H9 (cell line): ENCODE results near the gene ZFP69. TPM values are rescaled to one million over a fixed set of nuclear protein-coding genes. Genes with fewer than 3 reads are reported as not detected.
A peak's percentile ranks its signal among the peaks of the same experiment; 100 is the strongest.

Source experiments
- DNase-seq: peaks from one replicate; pipeline ENCODE4 v3.0.0-alpha.2; 2017
- H2AFZ ChIP-seq: one replicate; pipeline ENCODE4 v1.6.1; 2013; ENCODE audit warnings: mild to moderate bottlenecking, low read length, control low read depth, moderate library complexity
- H2AK5ac ChIP-seq: 2 replicates; pipeline ENCODE4 v1.6.1; 2013; ENCODE audit warnings: low read length, control low read depth, mixed read lengths; ENCODE audit not compliant: insufficient read length
- H2BK120ac ChIP-seq: one replicate; pipeline ENCODE4 v1.6.1; 2013; ENCODE audit warnings: low read depth, mild to moderate bottlenecking, low read length, control low read depth, inconsistent platforms; ENCODE audit not compliant: poor library complexity, severe bottlenecking
- H2BK12ac ChIP-seq: 2 replicates; pipeline ENCODE4 v1.6.1; 2013; ENCODE audit warnings: low read length, control low read depth, mixed read lengths, low read depth; ENCODE audit not compliant: insufficient read length
- H2BK15ac ChIP-seq: 2 replicates; pipeline ENCODE4 v1.6.1; 2013; ENCODE audit warnings: low read depth, low read length, control low read depth
- H2BK20ac ChIP-seq: one replicate; pipeline ENCODE4 v1.6.1; 2013; ENCODE audit warnings: low read depth, mild to moderate bottlenecking, low read length, control low read depth, inconsistent platforms; ENCODE audit not compliant: poor library complexity, severe bottlenecking
- H2BK5ac ChIP-seq: 2 replicates; pipeline ENCODE4 v1.6.1; 2013; ENCODE audit warnings: low read length, control low read depth, mixed read lengths; ENCODE audit not compliant: insufficient read length
- H3K14ac ChIP-seq: 2 replicates; pipeline ENCODE4 v1.6.1; 2013; ENCODE audit warnings: low read length, control low read depth; ENCODE audit not compliant: insufficient read depth
- H3K18ac ChIP-seq: 2 replicates; pipeline ENCODE4 v1.6.1; 2013; ENCODE audit warnings: low read depth, mild to moderate bottlenecking, mixed read lengths, low read length, control low read depth; ENCODE audit not compliant: insufficient read length
- H3K23ac ChIP-seq: 2 replicates; pipeline ENCODE4 v1.6.1; 2013; ENCODE audit warnings: low read length, control low read depth, mixed read lengths, low read depth; ENCODE audit not compliant: insufficient read length
- H3K23me2 ChIP-seq: 2 replicates; pipeline ENCODE4 v1.6.1; 2013; ENCODE audit warnings: low read depth, mild to moderate bottlenecking, mixed read lengths, low read length, control low read depth; ENCODE audit not compliant: insufficient read length, poor library complexity, severe bottlenecking
- H3K27ac ChIP-seq: 2 replicates; pipeline ENCODE4 v1.5.1; 2013; ENCODE audit warnings: low read length, control low read depth, mixed read lengths, low read depth; ENCODE audit not compliant: insufficient read length
- H3K27me3 ChIP-seq: 2 replicates; pipeline ENCODE4 v1.6.1; 2013; ENCODE audit warnings: low read length, control low read depth, inconsistent platforms; ENCODE audit not compliant: insufficient read depth
- H3K4ac ChIP-seq: 2 replicates; pipeline ENCODE4 v1.6.1; 2013; ENCODE audit warnings: low read depth, mild to moderate bottlenecking, control low read depth, inconsistent platforms, low read length, moderate library complexity
- H3K4me1 ChIP-seq: 2 replicates; pipeline ENCODE4 v1.6.1; 2013; ENCODE audit warnings: low read length, control low read depth, inconsistent platforms; ENCODE audit not compliant: insufficient read depth
- H3K4me2 ChIP-seq: 2 replicates; pipeline ENCODE4 v1.6.1; 2013; ENCODE audit warnings: low read length, control low read depth, mixed read lengths; ENCODE audit not compliant: insufficient read length, insufficient read depth
- H3K56ac ChIP-seq: 2 replicates; pipeline ENCODE4 v1.6.1; 2013; ENCODE audit warnings: low read depth, mild to moderate bottlenecking, mixed read lengths, low read length, control low read depth; ENCODE audit not compliant: insufficient read length
- H3K79me1 ChIP-seq: 2 replicates; pipeline ENCODE4 v1.6.1; 2013; ENCODE audit warnings: low read depth, mild to moderate bottlenecking, moderate library complexity, low read length, control low read depth, inconsistent platforms; ENCODE audit not compliant: insufficient read depth, poor library complexity, severe bottlenecking
- H3K79me2 ChIP-seq: 2 replicates; pipeline ENCODE4 v1.6.1; 2013; ENCODE audit warnings: low read length, control low read depth, inconsistent platforms; ENCODE audit not compliant: insufficient read depth
- H3K9ac ChIP-seq: 2 replicates; pipeline ENCODE4 v1.6.1; 2013; ENCODE audit warnings: low read length, control low read depth, mixed read lengths; ENCODE audit not compliant: insufficient read length; ENCODE audit errors: extremely low read depth
- H3K9me3 ChIP-seq: one replicate; pipeline ENCODE4 v1.6.1; 2013; ENCODE audit warnings: low read depth, low read length, inconsistent platforms; ENCODE audit not compliant: control insufficient read depth
- H3T11ph ChIP-seq: one replicate; pipeline ENCODE4 v1.6.1; 2013; ENCODE audit warnings: mild to moderate bottlenecking, low read length, control low read depth, inconsistent platforms
- H4K20me1 ChIP-seq: one replicate; pipeline ENCODE4 v1.6.1; 2013; ENCODE audit not compliant: control insufficient read depth, insufficient read length, insufficient read depth
- H4K5ac ChIP-seq: 2 replicates; pipeline ENCODE4 v1.6.1; 2013; ENCODE audit warnings: low read depth, mild to moderate bottlenecking, mixed read lengths, low read length, control low read depth; ENCODE audit not compliant: insufficient read length
- H4K8ac ChIP-seq: replicated peaks from 2 replicates; pipeline ENCODE4 v1.6.1; 2013; ENCODE audit warnings: low read length, control low read depth, mixed read lengths, low read depth; ENCODE audit not compliant: insufficient read length
- H4K91ac ChIP-seq: 2 replicates; pipeline ENCODE4 v1.6.1; 2013; ENCODE audit warnings: low read depth, mild to moderate bottlenecking, moderate library complexity, mixed read lengths, low read length, control low read depth; ENCODE audit not compliant: insufficient read length
- H3K27ac Mint-ChIP-seq, 3 experiments: 2 replicates in 2 of 3; 3 replicates in 1 of 3; pipeline ENCODE4 v1.8.0; 2020 to 2021; ENCODE audit warnings: mixed read lengths in 3 of 3, mild to moderate bottlenecking in 1 of 3, moderate library complexity in 1 of 3
- H3K27me3 Mint-ChIP-seq: 2 replicates; pipeline ENCODE4 v1.8.0; 2021; ENCODE audit warnings: low read depth, mild to moderate bottlenecking, moderate library complexity, mixed read lengths
- H3K36me3 Mint-ChIP-seq, 3 experiments: 2 replicates in 2 of 3; 3 replicates in 1 of 3; pipeline ENCODE4 v1.8.0; 2020 to 2021; ENCODE audit warnings: low read depth in 3 of 3, mixed read lengths in 3 of 3; ENCODE audit not compliant: insufficient read depth in 1 of 3
- H3K4me1 Mint-ChIP-seq, 2 experiments: 2 replicates each; pipeline ENCODE4 v1.8.0; 2020; ENCODE audit warnings: mixed read lengths in 2 of 2
- H3K4me3 Mint-ChIP-seq, 2 experiments: 2 replicates in 1 of 2; 3 replicates in 1 of 2; pipeline ENCODE4 v1.8.0; 2020 to 2021; ENCODE audit warnings: mild to moderate bottlenecking in 2 of 2, mixed read lengths in 2 of 2, moderate library complexity in 1 of 2
- H3K9me3 Mint-ChIP-seq, 2 experiments: 2 replicates in 1 of 2; 3 replicates in 1 of 2; pipeline ENCODE4 v1.8.0; 2020; ENCODE audit warnings: mild to moderate bottlenecking in 2 of 2, mixed read lengths in 2 of 2, moderate library complexity in 1 of 2
- CTCF ChIP-seq: fragments of 200-600 bp; sonication (generic); conservative IDR thresholded peaks from 3 replicates; pipeline ENCODE4 v1.8.0; 2021; ENCODE audit warnings: antibody characterized with exemption, mild to moderate bottlenecking
- WGBS: extraction: QIAGEN DNeasy Blood & Tissue Kit; methylation state at CpG from one replicate; pipeline ENCODE4 v1.1.7; 2013; ENCODE audit warnings: missing lambda C conversion rate, low lambda C conversion rate, mixed read lengths; ENCODE audit not compliant: insufficient read length; ENCODE audit errors: extremely low coverage; 5-methylcytosine and 5-hydroxymethylcytosine counted together
- total RNA-seq: library from RNA; stranded (reverse); gene quantifications from 2 replicates; pipeline ENCODE4 v1.2.1, GENCODE V29; 2021

The ZFP69 gene
- total RNA-seq, 1 experiment from 2014 or later, result 6.8 TPM

GRCh38 chr1:40508375-40509341, 31.6 kb downstream of the ZFP69 start, which contains the start of gene EXO5:
Gene EXO5, plus strand, starts transcription at chr1:40508767. Its CDS starts 5,778 bp downstream, at chr1:40514545.
- Histone ChIP-seq H2BK5ac (no peak within 1 kb of the TSS), H3K27me3 (0 out of 2 replicates have a peak, but pooled peaks cover 3% of the 10 kb centered on the region), H3K27ac (no peak within 1 kb of the TSS), H4K5ac (no peak within 1 kb of the TSS), H3K79me1 (no peaks in the 10 kb centered on the region), H3K4me2 (peak within 1 kb of the TSS; percentile 92), H3K23me2 (peaks cover 11% of the 10 kb centered on the region), H4K8ac (no peak within 1 kb of the TSS), H2BK15ac (no peak within 1 kb of the TSS), H3K9ac (peak within 1 kb of the TSS; percentile 67), H2AK5ac (no peak within 1 kb of the TSS), H3K4me1 (no peaks in the 10 kb centered on the region; the same call in 1 of the 2 replicates), H3T11ph (no peak within 1 kb of the TSS), H4K20me1 (no peaks in the 10 kb centered on the region), H2AFZ (no peak within 1 kb of the TSS), H4K91ac (no peak within 1 kb of the TSS), H3K23ac (no peak within 1 kb of the TSS), H3K14ac (peak within 1 kb of the TSS; percentile 89), H3K18ac (peak within 1 kb of the TSS; percentile 76), H2BK20ac (no peak within 1 kb of the TSS), H3K9me3 (no peaks in the 10 kb centered on the region), H3K56ac (no peak within 1 kb of the TSS), H3K4ac (no peak within 1 kb of the TSS), H2BK120ac (no peak within 1 kb of the TSS), H2BK12ac (no peak within 1 kb of the TSS), H3K79me2 (no peaks in the 10 kb centered on the region; the same call in 1 of the 2 replicates)
- TF ChIP-seq CTCF, result no peak
- H3K4me3 Mint-ChIP-seq, result peak within 1 kb of the TSS; percentile 85 to 86
- H3K9me3 Mint-ChIP-seq, result peaks cover 22 to 23% of the 10 kb centered on the region in 2 experiments
- peak; percentile 63 for DNase-seq
- no CpG with 5 or more reads among the region's 76 CpGs for WGBS
- H3K4me1 Mint-ChIP-seq, result peaks cover 7 to 9% of the 10 kb centered on the region in 2 experiments
- H3K36me3 Mint-ChIP-seq, result peaks cover 18 to 46% (median 24%) of the 10 kb centered on the region in 3 experiments
- H3K27ac Mint-ChIP-seq, result no peak within 1 kb of the TSS; a peak in 1 of 7 replicates
- peaks cover 10% of the 10 kb centered on the region for H3K27me3 Mint-ChIP-seq
